OCI-LY3 (cell line): ENCODE measurements around the gene SNX33.

ENCODE experiments used
- H2AFZ ChIP-seq: fragments of 200-600, 300-600 bp; shearing (Covaris generic); 2 replicates; pipeline ENCODE4 v1.6.0; 2014; ENCODE audit warnings: antibody characterized with exemption, low read depth, low read length
- H3K27ac ChIP-seq: fragments of 200-600, 300-600 bp; sonication (generic); 2 replicates; pipeline ENCODE4 v1.5.1; 2014; ENCODE audit warnings: mild to moderate bottlenecking, low read length, moderate library complexity, mixed read lengths
- H3K27me3 ChIP-seq: fragments of 200-600, 300-600 bp; sonication (generic); 2 replicates; pipeline ENCODE4 v1.6.1; 2014; ENCODE audit warnings: low read depth, low read length, mixed read lengths
- H3K36me3 ChIP-seq: fragments of 200-600, 300-600 bp; sonication (generic); replicated peaks from 2 replicates; pipeline ENCODE3; 2014; ENCODE audit warnings: low read depth, low read length, mixed read lengths
- H3K4me1 ChIP-seq: fragments of 300-600, 200-600 bp; sonication (generic); 2 replicates; pipeline ENCODE4 v1.6.1; 2014; ENCODE audit warnings: low read length, mixed read lengths
- H3K4me2 ChIP-seq: fragments of 200-600, 300-600 bp; sonication (generic); 2 replicates; pipeline ENCODE4 v1.6.1; 2014; ENCODE audit warnings: low read length, mixed read lengths
- H3K4me3 ChIP-seq: fragments of 300-600, 200-600 bp; sonication (generic); 2 replicates; pipeline ENCODE4 v1.5.1; 2014; ENCODE audit warnings: antibody characterized with exemption, mild to moderate bottlenecking, low read length, moderate library complexity
- H3K79me2 ChIP-seq: fragments of 300-600, 200-600 bp; shearing (Covaris generic); 2 replicates; pipeline ENCODE4 v1.6.1; 2014; ENCODE audit warnings: mild to moderate bottlenecking, low read length, mixed read lengths
- H3K9ac ChIP-seq: fragments of 300-600, 200-600 bp; shearing (Covaris generic); 2 replicates; pipeline ENCODE4 v1.6.0; 2014; ENCODE audit warnings: mild to moderate bottlenecking, low read length, moderate library complexity
- H3K9me3 ChIP-seq: fragments of 200-600, 300-600 bp; shearing (Covaris generic); 2 replicates; pipeline ENCODE4 v1.6.1; 2014; ENCODE audit warnings: low read length, mixed read lengths; ENCODE audit not compliant: insufficient read depth
- H4K20me1 ChIP-seq: fragments of 200-600, 300-600 bp; sonication (generic); 2 replicates; pipeline ENCODE4 v1.6.1; 2016; ENCODE audit warnings: low read length, mixed read lengths; ENCODE audit not compliant: insufficient read depth
- CTCF ChIP-seq: fragments of 200-600, 300-600 bp; sonication (generic); IDR thresholded peaks from 2 replicates; pipeline ENCODE4 v1.5.1; 2014; ENCODE audit warnings: antibody characterized with exemption, low read length, low read depth
- EZH2phosphoT487 ChIP-seq: fragments of 200-600 bp; shearing (Covaris generic); IDR thresholded peaks from 2 replicates; pipeline ENCODE4 v1.6.1; 2018; ENCODE audit warnings: antibody characterized with exemption, mixed run types, low read depth

The SNX33 gene

GRCh38 chr15:75606711-75607699 is 40.7 kb upstream of the SNX33 start:
- Histone ChIP-seq H3K27ac (no peak overlapping the region), H4K20me1 (no peaks in the 10 kb centered on the region), H3K36me3 (peaks cover 35% of the 10 kb centered on the region)

GRCh38 chr15:75616766-75617165 is 30.9 kb upstream of the SNX33 start:
- H3K9me3 ChIP-seq, result no peaks in the 10 kb centered on the region

More at GRCh38 chr15:75606711-75607699, 40.7 kb upstream of the SNX33 start:
- H3K79me2 ChIP-seq, result no peaks in the 10 kb centered on the region
- no peaks in the 10 kb centered on the region for H3K9me3 ChIP-seq
- no peak overlapping the region for H3K4me2 ChIP-seq
- H3K4me1 ChIP-seq, result no peaks in the 10 kb centered on the region
- TF ChIP-seq EZH2phosphoT487 (no peak), CTCF (no peak)
- H2AFZ ChIP-seq, result no peak overlapping the region
- H3K9ac ChIP-seq, result no peak overlapping the region
- H3K27me3 ChIP-seq, result no peaks in the 10 kb centered on the region
- H3K4me3 ChIP-seq, result no peak overlapping the region

GRCh38 chr15:75620058-75620820 is 27.5 kb upstream of the SNX33 start:
- H3K4me2 ChIP-seq, result no peak overlapping the region
- peaks cover 10% of the 10 kb centered on the region; the same call in 1 of the 2 replicates for H3K79me2 ChIP-seq
- H2AFZ ChIP-seq, result no peak overlapping the region
- no peak for TF ChIP-seq CTCF
- no peak for TF ChIP-seq EZH2phosphoT487
- H3K27me3 ChIP-seq, result no peaks in the 10 kb centered on the region
- no peaks in the 10 kb centered on the region for H4K20me1 ChIP-seq
- H3K4me1 ChIP-seq, result no peaks in the 10 kb centered on the region
- H3K4me3 ChIP-seq, result no peak overlapping the region
- no peaks in the 10 kb centered on the region for H3K9me3 ChIP-seq
- no peak overlapping the region for H3K27ac ChIP-seq
- no peak overlapping the region for H3K9ac ChIP-seq
- H3K36me3 ChIP-seq, result peaks cover 36% of the 10 kb centered on the region

More at GRCh38 chr15:75616766-75617165, 30.9 kb upstream of the SNX33 start:
- Histone ChIP-seq H3K27ac (no peak overlapping the region), H3K27me3 (no peaks in the 10 kb centered on the region), H3K36me3 (peaks cover 48% of the 10 kb centered on the region), H4K20me1 (no peaks in the 10 kb centered on the region), H3K4me2 (no peak overlapping the region), H3K9ac (no peak overlapping the region), H3K4me3 (no peak overlapping the region), H2AFZ (no peak overlapping the region), H3K79me2 (no peaks in the 10 kb centered on the region), H3K4me1 (no peaks in the 10 kb centered on the region)
- no peak for TF ChIP-seq EZH2phosphoT487
- TF ChIP-seq CTCF, result no peak
